CD8-positive, alpha-beta memory T cell (primary cell): ENCODE measurements around the gene ZNF638. TPM values are rescaled to one million over a fixed set of nuclear protein-coding genes. Genes with fewer than 3 reads are reported as not detected.
"Not testable (repeated sequence)": the region's sequence is repeated elsewhere in the genome, so short reads cannot be mapped to it uniquely, and the experiment has no call there.

Experiments
- CTCF ChIA-PET: fragments of 350-600 bp; sonication (Branson Sonifier 250); formaldehyde crosslinking; loops from one replicate; lab custom pipeline; 2021; ENCODE audit warnings: antibody characterized with exemption; lab: Charles Lee
- POLR2A ChIA-PET: fragments of 350-600 bp; sonication (Branson Sonifier 250); formaldehyde crosslinking; loops from one replicate; lab custom pipeline; 2021; ENCODE audit warnings: antibody characterized with exemption; lab: Charles Lee
- DNase-seq, 5 donors: peaks; one replicate each; pipeline versions ENCODE4 v3.0.0 to v3.0.0-alpha.2; 2020 to 2022; ENCODE audit warnings: mixed read lengths in 1 of 5
- H3K27ac ChIP-seq: one replicate; pipeline ENCODE4 v1.7.0; 2013; ENCODE audit warnings: low read depth, mild to moderate bottlenecking, low read length, moderate library complexity
- H3K27me3 ChIP-seq: 2 replicates; pipeline ENCODE4 v1.7.0; 2013; ENCODE audit warnings: low read length, mild to moderate bottlenecking; ENCODE audit not compliant: insufficient read depth, poor library complexity, severe bottlenecking
- H3K36me3 ChIP-seq: 2 replicates; pipeline ENCODE4 v1.7.0; 2013; ENCODE audit warnings: mild to moderate bottlenecking, low read length, moderate library complexity; ENCODE audit not compliant: insufficient read depth
- H3K4me1 ChIP-seq: 2 replicates; pipeline ENCODE4 v1.7.0; 2013; ENCODE audit warnings: mild to moderate bottlenecking, low read length, moderate library complexity; ENCODE audit not compliant: insufficient read depth
- H3K4me3 ChIP-seq: 2 replicates; pipeline ENCODE4 v1.7.0; 2013; ENCODE audit warnings: mild to moderate bottlenecking, low read length
- H3K9me3 ChIP-seq: 2 replicates; pipeline ENCODE4 v1.7.0; 2013; ENCODE audit warnings: mild to moderate bottlenecking, low read length
- H3K27ac Mint-ChIP-seq, 8 donors: one replicate each; pipeline ENCODE4 v1.8.0; 2020 to 2021; ENCODE audit warnings: mixed read lengths in 8 of 8, mild to moderate bottlenecking in 6 of 8, inconsistent platforms in 3 of 8, moderate library complexity in 3 of 8
- H3K27me3 Mint-ChIP-seq, 2 donors: one replicate each; pipeline ENCODE4 v1.8.0; 2020 to 2021; ENCODE audit warnings: mixed read lengths in 2 of 2, mild to moderate bottlenecking in 1 of 2, moderate library complexity in 1 of 2
- H3K36me3 Mint-ChIP-seq, 3 donors: one replicate each; pipeline ENCODE4 v1.8.0; 2020 to 2021; ENCODE audit warnings: mixed read lengths in 3 of 3, inconsistent platforms in 1 of 3, mild to moderate bottlenecking in 1 of 3
- H3K4me1 Mint-ChIP-seq, 3 donors: one replicate each; pipeline ENCODE4 v1.8.0; 2020 to 2021; ENCODE audit warnings: mixed read lengths in 3 of 3, inconsistent platforms in 1 of 3, mild to moderate bottlenecking in 1 of 3
- H3K4me3 Mint-ChIP-seq, 7 donors: one replicate each; pipeline ENCODE4 v1.8.0; 2020 to 2021; ENCODE audit warnings: mixed read lengths in 7 of 7, mild to moderate bottlenecking in 6 of 7, moderate library complexity in 4 of 7, inconsistent platforms in 2 of 7
- H3K9me3 Mint-ChIP-seq, 5 donors: one replicate each; pipeline ENCODE4 v1.8.0; 2020 to 2022; ENCODE audit warnings: mixed read lengths in 5 of 5, mild to moderate bottlenecking in 3 of 5, moderate library complexity in 2 of 5, inconsistent platforms in 1 of 5
- polyA plus RNA-seq: library from polyadenylated mRNA; unstranded; fragments of 300-500 nt; fragmentation: Illumina TruSeq; gene quantifications from one replicate; pipeline ENCODE4 v1.2.3, GENCODE V29; 2021
- total RNA-seq, 2 experiments: library from RNA; stranded (reverse); gene quantifications; one replicate each; pipeline ENCODE4 v1.2.3, GENCODE V29; 2021

The ZNF638 gene
- total and polyA plus RNA-seq, 3 experiments from 2014 or later, result 47.8 to 83.4 (median 77.9) TPM

DNA sequence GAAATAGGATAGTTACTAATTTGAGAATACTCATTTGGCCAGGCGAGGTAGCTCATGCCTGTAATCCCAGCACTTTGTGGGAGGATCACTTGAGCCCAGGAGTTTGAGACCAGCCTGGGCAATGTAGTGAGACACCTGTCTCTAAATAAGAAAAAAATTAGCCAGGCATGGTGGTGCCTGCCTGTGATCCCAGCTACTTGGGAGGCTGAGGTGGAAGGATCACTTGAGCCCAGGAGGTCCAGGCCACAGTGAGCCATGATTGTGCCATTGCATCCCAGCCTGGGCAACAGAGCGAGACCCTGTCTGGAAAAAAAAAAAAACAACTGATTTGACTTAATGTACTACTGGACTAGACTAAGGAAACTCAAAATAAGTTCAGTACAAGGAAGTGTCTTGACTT lies 32.7 kb upstream of the ZNF638 start:
- H3K9me3 ChIP-seq, result no peaks in the 10 kb centered on the region
- no peaks in the 10 kb centered on the region for H3K36me3 ChIP-seq
- no peak overlapping the region for H3K27ac Mint-ChIP-seq
- H3K27me3 ChIP-seq, result no peaks in the 10 kb centered on the region
- H3K9me3 Mint-ChIP-seq, result no peaks in the 10 kb centered on the region
- no peak for DNase-seq
- CTCF ChIA-PET, result interaction anchor here (0.8 to 5.1 kb wide), 14 partner anchors 11 to 249 kb away, joined by 3 to 195 read pairs (median 4); partner anchors contain the start of gene ZNF638
- H3K4me1 ChIP-seq, result no peaks in the 10 kb centered on the region
- no peaks in the 10 kb centered on the region for H3K4me1 Mint-ChIP-seq
- H3K4me3 ChIP-seq, result no peak overlapping the region
- POLR2A ChIA-PET, result interaction anchor here (1.2 to 1.5 kb wide), 2 partner anchors 33 to 211 kb away, joined by 6 to 7 read pairs; partner anchors contain the start of gene ZNF638
- H3K27ac ChIP-seq, result no peak overlapping the region
- no peak overlapping the region for H3K4me3 Mint-ChIP-seq
- peaks cover 13 to 25% of the 10 kb centered on the region in 2 donors for H3K27me3 Mint-ChIP-seq
- H3K36me3 Mint-ChIP-seq, result no peaks in the 10 kb centered on the region

- Histone ChIP-seq H3K27me3 (no peaks in the 10 kb centered on the region), H3K4me3 (no peak overlapping the region), H3K36me3 (no peaks in the 10 kb centered on the region), H3K4me1 (no peaks in the 10 kb centered on the region), H3K9me3 (no peaks in the 10 kb centered on the region), H3K27ac (no peak overlapping the region)
- Mint-ChIP-seq H3K36me3 (no peaks in the 10 kb centered on the region), H3K4me3 (no peak overlapping the region), H3K27me3 (peaks cover 13 to 24% of the 10 kb centered on the region in 2 donors), H3K27ac (no peak overlapping the region), H3K4me1 (no peaks in the 10 kb centered on the region), H3K9me3 (no peaks in the 10 kb centered on the region)
- peak in 2 of 5 donors; percentile 23 to 26 for DNase-seq
- CTCF ChIA-PET, result interaction anchor here (0.8 to 5.1 kb wide), 22 partner anchors 12 to 835 kb away, joined by 3 to 195 read pairs (median 4); partner anchors contain the start of gene ZNF638
- POLR2A ChIA-PET, result interaction anchor here (1.2 to 1.5 kb wide), 2 partner anchors 32 to 211 kb away, joined by 6 to 7 read pairs; partner anchors contain the start of gene ZNF638
Observed at GRCh38 chr2:71299507-71299906, 32.1 kb upstream of the ZNF638 start.

DNA sequence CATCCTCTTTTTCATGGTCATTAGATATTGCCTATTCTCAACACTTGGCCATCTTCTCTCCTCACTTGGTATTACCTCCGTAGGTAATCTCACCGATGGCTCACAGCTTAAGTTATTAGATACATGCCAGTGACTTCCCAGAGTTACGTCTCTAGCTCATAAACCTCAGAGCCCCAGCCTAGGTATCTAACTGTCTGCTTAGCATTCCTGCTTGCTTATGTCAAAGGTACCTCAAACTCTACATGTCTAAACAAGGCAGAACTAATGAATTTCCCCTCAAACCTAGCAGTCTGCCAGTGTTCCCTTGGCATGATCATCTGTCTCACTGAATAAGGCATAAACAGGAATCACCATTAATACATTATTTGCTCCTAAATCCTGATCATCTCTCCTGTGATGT lies 27.7 kb upstream of the ZNF638 start:
- H3K36me3 ChIP-seq, result no peaks in the 10 kb centered on the region
- no peak for DNase-seq
- no peaks in the 10 kb centered on the region for H3K36me3 Mint-ChIP-seq
- no peak overlapping the region for H3K27ac Mint-ChIP-seq
- CTCF ChIA-PET, result interaction anchor here (1.0 to 2.1 kb wide), 3 partner anchors 14 to 207 kb away, joined by 3 to 7 read pairs (median 4); partner anchors contain the start of gene ZNF638
- H3K4me3 Mint-ChIP-seq, result no peak overlapping the region
- H3K27me3 ChIP-seq, result no peaks in the 10 kb centered on the region
- peaks cover 2 to 15% of the 10 kb centered on the region in 2 donors for H3K27me3 Mint-ChIP-seq
- POLR2A ChIA-PET, result no interaction called here
- no peak overlapping the region for H3K4me3 ChIP-seq
- no peaks in the 10 kb centered on the region for H3K9me3 ChIP-seq
- H3K4me1 Mint-ChIP-seq, result no peaks in the 10 kb centered on the region
- H3K27ac ChIP-seq, result no peak overlapping the region
- H3K9me3 Mint-ChIP-seq, result no peaks in the 10 kb centered on the region
- H3K4me1 ChIP-seq, result no peaks in the 10 kb centered on the region

DNA sequence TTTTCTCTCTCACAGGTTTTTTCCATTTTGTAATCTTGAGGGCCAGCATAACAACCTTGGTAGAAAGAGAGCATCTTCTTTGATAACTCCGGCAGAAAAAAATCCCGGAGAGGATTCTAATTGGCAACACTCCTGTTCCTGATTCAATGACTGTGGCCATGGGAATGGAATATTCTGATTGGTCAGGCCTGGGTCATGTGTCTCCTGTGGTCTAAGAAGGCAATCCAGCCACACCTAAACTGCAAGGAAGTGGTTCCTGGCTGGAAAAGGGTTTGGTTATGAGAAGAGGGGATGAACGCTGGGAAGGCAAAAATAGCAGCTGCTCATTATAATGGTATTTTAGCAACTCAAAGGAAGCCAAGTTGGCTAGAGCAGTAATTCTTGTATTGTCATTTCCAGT lies 24.8 kb upstream of the ZNF638 start:
- H3K4me3 ChIP-seq, result no peak overlapping the region
- Mint-ChIP-seq H3K4me1 (no peaks in the 10 kb centered on the region), H3K4me3 (no peak overlapping the region), H3K27ac (no peak overlapping the region), H3K27me3 (peaks cover 4 to 19% of the 10 kb centered on the region in 2 donors), H3K9me3 (no peaks in the 10 kb centered on the region), H3K36me3 (no peaks in the 10 kb centered on the region)
- POLR2A ChIA-PET, result no interaction called here
- H3K9me3 ChIP-seq, result no peaks in the 10 kb centered on the region
- no peak for DNase-seq
- H3K27ac ChIP-seq, result no peak overlapping the region
- no peaks in the 10 kb centered on the region for H3K4me1 ChIP-seq
- no peaks in the 10 kb centered on the region for H3K27me3 ChIP-seq
- H3K36me3 ChIP-seq, result no peaks in the 10 kb centered on the region
- CTCF ChIA-PET, result interaction anchor here (1.2 kb wide), 1 partner anchor 204 kb away, joined by 4 read pairs; no protein-coding TSS in a partner anchor

DNA sequence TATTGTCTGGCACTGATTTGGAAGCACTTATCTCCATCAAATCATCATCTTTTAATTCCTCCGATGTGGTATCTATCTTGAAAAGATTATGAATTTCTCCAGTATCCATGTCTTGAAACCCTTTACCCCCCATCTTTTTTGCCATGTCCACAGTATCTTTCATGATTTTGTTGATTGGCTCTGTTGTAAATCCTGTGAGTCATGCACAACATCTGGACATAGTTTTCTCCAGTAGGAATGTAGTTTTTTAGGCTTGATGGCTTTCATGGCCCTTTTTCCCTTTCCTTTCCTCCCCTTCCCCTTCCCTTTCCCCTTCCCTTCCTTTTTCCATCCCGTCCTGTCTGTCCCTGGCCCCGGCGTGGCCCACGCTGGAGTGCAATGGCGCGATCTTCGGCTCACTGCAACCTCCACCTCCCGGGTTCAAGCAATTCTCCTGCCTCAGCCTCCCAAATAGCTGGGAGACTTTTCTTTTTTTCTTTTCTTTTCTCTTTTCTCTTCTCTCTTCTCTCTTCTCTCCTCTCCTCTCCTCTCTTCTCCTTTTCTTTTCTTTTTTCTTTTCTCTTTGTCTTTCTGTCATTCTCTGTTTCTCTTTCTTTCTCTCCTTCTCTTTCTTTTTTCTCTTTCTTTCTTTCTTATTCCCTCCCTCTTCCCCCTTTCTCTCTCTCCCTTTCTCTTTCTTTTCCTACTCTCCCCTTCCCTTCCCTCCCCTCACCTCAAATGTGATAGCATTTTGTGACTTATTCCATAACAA lies 18.4 kb upstream of the ZNF638 start:
- POLR2A ChIA-PET, result no interaction called here
- CTCF ChIA-PET, result no interaction called here
- Mint-ChIP-seq H3K4me3 (no peak overlapping the region), H3K4me1 (no peaks in the 10 kb centered on the region), H3K9me3 (peaks cover 9 to 13% (median 13%) of the 10 kb centered on the region in 5 donors), H3K27ac (no peak overlapping the region), H3K27me3 (peaks cover 9 to 31% of the 10 kb centered on the region in 2 donors), H3K36me3 (peaks cover 0 to 11% (median 0%) of the 10 kb centered on the region in 3 donors)
- H3K9me3 ChIP-seq, result no peaks in the 10 kb centered on the region
- no peaks in the 10 kb centered on the region for H3K4me1 ChIP-seq
- no peak for DNase-seq
- no peaks in the 10 kb centered on the region for H3K27me3 ChIP-seq
- H3K4me3 ChIP-seq, result no peak overlapping the region
- H3K27ac ChIP-seq, result no peak overlapping the region
- H3K36me3 ChIP-seq, result no peaks in the 10 kb centered on the region

DNA sequence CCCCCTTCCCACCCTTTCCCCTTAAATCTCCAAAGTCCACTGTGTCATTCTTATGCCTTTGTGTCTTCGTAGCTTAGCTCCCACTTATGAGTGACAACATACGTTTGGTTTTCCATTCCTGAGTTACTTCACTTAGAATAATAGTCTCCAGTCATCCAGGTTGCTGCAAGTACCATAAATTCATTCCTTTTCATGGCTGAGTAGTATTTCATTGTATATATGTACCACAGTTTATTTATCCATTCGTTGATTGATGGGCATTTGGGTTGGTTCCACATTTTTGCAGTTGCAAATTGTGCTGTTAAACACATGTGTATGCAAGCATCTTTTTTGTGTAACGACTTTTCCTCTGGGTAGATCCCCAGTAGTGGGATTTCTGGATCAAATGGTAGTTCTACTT lies 14.5 kb upstream of the ZNF638 start:
- Histone ChIP-seq H3K4me3 (no peak overlapping the region), H3K27me3 (no peaks in the 10 kb centered on the region), H3K9me3 (no peaks in the 10 kb centered on the region), H3K36me3 (no peaks in the 10 kb centered on the region), H3K27ac (no peak overlapping the region), H3K4me1 (no peaks in the 10 kb centered on the region)
- ChIA-PET POLR2A (no interaction called here), CTCF (no interaction called here)
- H3K27me3 Mint-ChIP-seq, result peaks cover 13 to 37% of the 10 kb centered on the region in 2 donors
- DNase-seq, result no peak
- H3K36me3 Mint-ChIP-seq, result peaks cover 2 to 39% (median 3%) of the 10 kb centered on the region in 3 donors
- no peak overlapping the region for H3K4me3 Mint-ChIP-seq
- no peaks in the 10 kb centered on the region for H3K4me1 Mint-ChIP-seq
- no peak overlapping the region for H3K27ac Mint-ChIP-seq
- H3K9me3 Mint-ChIP-seq, result peaks cover 36 to 51% (median 48%) of the 10 kb centered on the region in 5 donors

GRCh38 chr2:71317900-71318299 lies 13.7 kb upstream of the ZNF638 start:
- H3K36me3 ChIP-seq, H3K4me1 Mint-ChIP-seq, H3K27ac Mint-ChIP-seq, POLR2A ChIA-PET, H3K9me3 ChIP-seq, H3K4me1 ChIP-seq, H3K4me3 Mint-ChIP-seq, DNase-seq, H3K4me3 ChIP-seq, H3K27me3 ChIP-seq, H3K27ac ChIP-seq: not testable (repeated sequence)
- CTCF ChIA-PET, result interaction anchor here (1.0 kb wide), 1 partner anchor 14 kb away, joined by 3 read pairs; no protein-coding TSS in a partner anchor
- Mint-ChIP-seq H3K9me3 (peaks cover 44 to 60% (median 56%) of the 10 kb centered on the region in 5 donors), H3K36me3 (peaks cover 2 to 46% (median 4%) of the 10 kb centered on the region in 3 donors), H3K27me3 (peaks cover 20 to 41% of the 10 kb centered on the region in 2 donors)

DNA sequence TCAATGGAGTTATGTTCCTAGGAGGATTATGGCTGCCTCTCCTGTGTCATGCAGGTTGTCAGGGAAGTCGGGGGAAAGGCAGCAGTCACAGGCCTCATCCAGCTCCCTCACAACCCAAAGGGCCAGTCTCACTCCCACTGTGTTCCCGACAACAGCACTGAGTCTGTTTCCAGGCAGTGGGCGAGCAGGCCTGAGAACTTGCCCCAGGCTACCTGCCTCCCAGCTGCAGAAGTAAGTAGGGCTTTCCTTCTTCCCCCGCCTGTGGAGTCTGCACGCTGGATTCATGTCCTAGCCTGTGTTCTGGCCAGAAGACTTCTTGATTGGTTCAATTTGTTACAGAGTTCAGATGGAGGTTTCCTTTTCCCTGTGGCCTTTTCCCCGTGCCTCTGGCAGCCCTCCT lies 8.2 kb upstream of the ZNF638 start:
- no peaks in the 10 kb centered on the region for H3K4me1 ChIP-seq
- H3K36me3 ChIP-seq, result no peaks in the 10 kb centered on the region
- no peak overlapping the region for H3K27ac ChIP-seq
- Mint-ChIP-seq H3K36me3 (peaks cover 2 to 37% (median 4%) of the 10 kb centered on the region in 3 donors), H3K4me3 (no peak overlapping the region), H3K4me1 (no peaks in the 10 kb centered on the region), H3K27me3 (peaks cover 17 to 37% of the 10 kb centered on the region in 2 donors), H3K27ac (no peak overlapping the region), H3K9me3 (peaks cover 30 to 47% (median 41%) of the 10 kb centered on the region in 5 donors)
- DNase-seq, result no peak
- ChIA-PET POLR2A (interaction anchor here (0.6 kb wide), 1 partner anchor 1771 kb away, joined by 9 read pairs; no protein-coding TSS in a partner anchor), CTCF (interaction anchor here (2.6 kb wide), 1 partner anchor 8 kb away, joined by 11 read pairs; the partner anchor contains the start of gene ZNF638)
- H3K9me3 ChIP-seq, result no peaks in the 10 kb centered on the region
- no peaks in the 10 kb centered on the region for H3K27me3 ChIP-seq
- no peak overlapping the region for H3K4me3 ChIP-seq
